ENCODE results near the gene NAV2.

- TF ChIP-seq CTCF (conservative IDR thresholded peaks at IDR 0.05 in 1 of 2, IDR thresholded peaks at IDR 0.05 in 1 of 2; ENCODE audit: extremely low read depth in 1 of 2, insufficient read depth in 1 of 2, low read depth in 1 of 2, low read length in 2 of 2) (no peak), EZH2 (IDR thresholded peaks at IDR 0.05; ENCODE audit: borderline replicate concordance, low read length) (no peak)
These were observed 304.7 kb downstream of the NAV2 start for GRCh38 chr11:20017320-20017719.
